Stimulated activated CD4-positive, alpha-beta T cell treated with anti-CD3 and anti-CD28 coated beads, Interleukin-4, amount 100 ng/mL, for 1 hour (primary cell): Measurements from ENCODE around the gene ADCY1.

ENCODE experiments used
- DNase-seq: peaks from one replicate; pipeline ENCODE4 v3.0.0-alpha.2; 2020

Gene ADCY1

GRCh38 chr7:45654341-45654740, 80.2 kb downstream of the ADCY1 start:
- DNase-seq = no peak

GRCh38 chr7:45655539-45655938, 81.4 kb downstream of the ADCY1 start:
- DNase-seq = no peak

- DNase-seq = no peak
Measured at GRCh38 chr7:45656431-45656830, 82.3 kb downstream of the ADCY1 start.

- DNase-seq = no peak
Measured at GRCh38 chr7:45657136-45657889, 83.1 kb downstream of the ADCY1 start.

- no peak for DNase-seq
Measured at GRCh38 chr7:45657890-45658715, 83.9 kb downstream of the ADCY1 start.

- DNase-seq = no peak
Measured at GRCh38 chr7:45658716-45659495, 84.7 kb downstream of the ADCY1 start.

- no peak for DNase-seq
Measured at GRCh38 chr7:45659496-45660139, 85.5 kb downstream of the ADCY1 start.

GRCh38 chr7:45660201-45660900, 86.2 kb downstream of the ADCY1 start:
- no peak for DNase-seq

- DNase-seq = no peak
Measured at GRCh38 chr7:45660901-45661211, 86.7 kb downstream of the ADCY1 start.

- no peak for DNase-seq
Measured at GRCh38 chr7:45661302-45661995, 87.3 kb downstream of the ADCY1 start.

- no peak for DNase-seq
Measured at GRCh38 chr7:45662018-45662417, 87.8 kb downstream of the ADCY1 start.

GRCh38 chr7:45662540-45663166, 88.5 kb downstream of the ADCY1 start:
- DNase-seq = no peak

- DNase-seq = no peak
Measured at GRCh38 chr7:45663167-45663921, 89.2 kb downstream of the ADCY1 start.

GRCh38 chr7:45663965-45664633, 89.9 kb downstream of the ADCY1 start:
- no peak for DNase-seq

GRCh38 chr7:45665172-45665571, 91.0 kb downstream of the ADCY1 start:
- DNase-seq = no peak

- no peak for DNase-seq
Measured at GRCh38 chr7:45670227-45670626, 96.1 kb downstream of the ADCY1 start.

GRCh38 chr7:45670717-45671116, 96.5 kb downstream of the ADCY1 start:
- DNase-seq = no peak

GRCh38 chr7:45677311-45677900, 103.2 kb downstream of the ADCY1 start:
- DNase-seq = no peak

- DNase-seq = no peak
Measured at GRCh38 chr7:45679516-45679915, 105.3 kb downstream of the ADCY1 start.

GRCh38 chr7:45680776-45681175, 106.6 kb downstream of the ADCY1 start:
- no peak for DNase-seq
